B cell (primary cell): ENCODE measurements around the gene CST11.

Experiments used
- CTCF ChIP-seq: fragments of 200-600 bp; IDR thresholded peaks from one replicate; pipeline ENCODE4 v1.8.0; 2022; ENCODE audit warnings: antibody characterized with exemption, mild to moderate bottlenecking
- EZH2 ChIP-seq: IDR thresholded peaks from 2 replicates; pipeline ENCODE4 v1.6.1; 2012; ENCODE audit warnings: borderline replicate concordance, low read depth, mild to moderate bottlenecking, moderate library complexity, low read length; ENCODE audit not compliant: insufficient read depth, poor library complexity, severe bottlenecking

GRCh38 chr20:23454816-23455215, 2.1 kb upstream of the CST11 start:
- TF ChIP-seq CTCF: no peak
- TF ChIP-seq EZH2: no peak
